IMR-90 (cell line): Measurements from ENCODE around the gene HSFX4. TPM values are rescaled to one million over a fixed set of nuclear protein-coding genes. Genes with fewer than 3 reads are reported as not detected.
"Not testable (repeated sequence)": the region's sequence is repeated elsewhere in the genome, so short reads cannot be mapped to it uniquely, and the experiment has no call there.

Experiments
- ATAC-seq: fragments of 200-7000 bp; cut with Tn5 transposase; 2 replicates; pipeline ENCODE4 v1.9.1; 2020; ENCODE audit warnings: low read depth, mild to moderate bottlenecking, moderate library complexity
- BruUV-seq: library from RNA; stranded (reverse); fragments of 400-500 nt; replicated peaks from 2 replicates; lab custom pipeline; 2021; lab: Mats Ljungman, UMichigan
- CTCF ChIA-PET: fragments of 300-600 bp; formaldehyde crosslinking; extraction: SDS; loops from one replicate; lab custom pipeline; 2021; ENCODE audit warnings: antibody characterized with exemption; lab: Yijun Ruan, JAX
- POLR2A ChIA-PET: fragments of 300-600 bp; sonication (Branson Sonifier 250); formaldehyde crosslinking; loops from one replicate; lab custom pipeline; 2022; ENCODE audit warnings: antibody characterized with exemption; ENCODE audit not compliant: unreplicated experiment; lab: Charles Lee
- DNase-seq: peaks from one replicate; pipeline ENCODE4 v3.0.0; 2013
- H2AFZ ChIP-seq: replicated peaks from 2 replicates; pipeline ENCODE3; 2013; ENCODE audit warnings: low read length, mild to moderate bottlenecking; ENCODE audit not compliant: poor library complexity
- H2AK5ac ChIP-seq: 2 replicates; pipeline ENCODE4 v1.6.1; 2013; ENCODE audit warnings: low read depth, low read length, inconsistent platforms
- H2AK9ac ChIP-seq: replicated peaks from 2 replicates; pipeline ENCODE3; 2013; ENCODE audit warnings: mild to moderate bottlenecking, low read depth, low read length, moderate library complexity; ENCODE audit not compliant: poor library complexity
- H2BK120ac ChIP-seq: 2 replicates; pipeline ENCODE4 v1.6.1; 2013; ENCODE audit warnings: low read depth, low read length, inconsistent platforms
- H2BK15ac ChIP-seq: 3 replicates; pipeline ENCODE4 v1.6.1; 2013; ENCODE audit warnings: low read depth, low read length, inconsistent platforms
- H2BK20ac ChIP-seq: 2 replicates; pipeline ENCODE4 v1.6.1; 2013; ENCODE audit warnings: low read depth, mild to moderate bottlenecking, inconsistent platforms, low read length, moderate library complexity
- H2BK5ac ChIP-seq: 2 replicates; pipeline ENCODE4 v1.6.1; 2013; ENCODE audit warnings: mild to moderate bottlenecking, low read depth, low read length, inconsistent platforms; ENCODE audit not compliant: poor library complexity, severe bottlenecking
- H3K14ac ChIP-seq: replicated peaks from 2 replicates; pipeline ENCODE4 v1.6.1; 2013; ENCODE audit warnings: low read depth, low read length, inconsistent platforms
- H3K18ac ChIP-seq: 2 replicates; pipeline ENCODE4 v1.6.1; 2013; ENCODE audit warnings: low read depth, low read length, control low read depth
- H3K23ac ChIP-seq: 2 replicates; pipeline ENCODE4 v1.6.1; 2013; ENCODE audit warnings: low read depth, low read length, inconsistent platforms
- H3K27ac ChIP-seq: 2 replicates; pipeline ENCODE4 v1.5.1; 2013; ENCODE audit warnings: mild to moderate bottlenecking, control low read depth, low read length; ENCODE audit not compliant: insufficient read depth
- H3K27me3 ChIP-seq: 2 replicates; pipeline ENCODE4 v1.6.1; 2013; ENCODE audit warnings: low read length; ENCODE audit not compliant: control insufficient read depth, insufficient read depth
- H3K36me3 ChIP-seq: 2 replicates; pipeline ENCODE4 v1.6.1; 2013; ENCODE audit warnings: low read length, mixed read lengths; ENCODE audit not compliant: control insufficient read depth, insufficient read depth
- H3K4ac ChIP-seq: 2 replicates; pipeline ENCODE4 v1.6.1; 2013; ENCODE audit warnings: low read depth, low read length, inconsistent platforms
- H3K4me1 ChIP-seq: 2 replicates; pipeline ENCODE4 v1.6.1; 2013; ENCODE audit warnings: low read length, mixed read lengths; ENCODE audit not compliant: control insufficient read depth, insufficient read depth
- H3K4me2 ChIP-seq: 2 replicates; pipeline ENCODE4 v1.6.1; 2013; ENCODE audit warnings: low read depth, mild to moderate bottlenecking, control low read depth, low read length, moderate library complexity
- H3K4me3 ChIP-seq: 2 replicates; pipeline ENCODE4 v1.5.1; 2013; ENCODE audit warnings: low read depth, mild to moderate bottlenecking, control low read depth, low read length, moderate library complexity; ENCODE audit not compliant: insufficient read depth
- H3K56ac ChIP-seq: 2 replicates; pipeline ENCODE4 v1.6.1; 2013; ENCODE audit warnings: low read length, inconsistent platforms; ENCODE audit not compliant: insufficient read depth; ENCODE audit errors: extremely low read depth
- H3K79me1 ChIP-seq, 2 experiments: 2 replicates each; pipeline ENCODE4 v1.6.1; 2013; ENCODE audit warnings: low read length in 2 of 2, inconsistent platforms in 1 of 2, low read depth in 1 of 2
- H3K9ac ChIP-seq: 2 replicates; pipeline ENCODE4 v1.6.1; 2013; ENCODE audit warnings: low read depth, low read length, control low read depth
- H3K9me1 ChIP-seq: 2 replicates; pipeline ENCODE4 v1.6.1; 2013; ENCODE audit warnings: low read length, inconsistent platforms; ENCODE audit not compliant: insufficient read depth
- H3K9me3 ChIP-seq: 2 replicates; pipeline ENCODE4 v1.6.1; 2013; ENCODE audit warnings: low read length; ENCODE audit not compliant: control insufficient read depth, insufficient read depth
- H4K20me1 ChIP-seq: 2 replicates; pipeline ENCODE4 v1.6.1; 2013; ENCODE audit warnings: low read length, inconsistent platforms; ENCODE audit not compliant: insufficient read depth
- H4K5ac ChIP-seq: 2 replicates; pipeline ENCODE4 v1.6.1; 2013; ENCODE audit warnings: mild to moderate bottlenecking, low read depth, low read length, control low read depth
- H4K8ac ChIP-seq, 2 experiments: 2 replicates each; pipeline ENCODE4 v1.6.1; 2013; ENCODE audit warnings: low read depth in 2 of 2, low read length in 2 of 2, control low read depth in 1 of 2, inconsistent platforms in 1 of 2
- H4K91ac ChIP-seq: 2 replicates; pipeline ENCODE4 v1.6.1; 2013; ENCODE audit warnings: low read depth, low read length, inconsistent platforms; ENCODE audit not compliant: insufficient read depth
- WGBS, 2 experiments: methylation state at CpG; one replicate each; pipeline versions ENCODE4 v1.1.5 to v1.1.7; 2013; ENCODE audit warnings: missing lambda C conversion rate in 2 of 2; ENCODE audit not compliant: insufficient read length in 1 of 2; ENCODE audit errors: extremely low coverage in 2 of 2; 5-methylcytosine and 5-hydroxymethylcytosine counted together
- dilution Hi-C: fragments of 300-500 bp; cut with HindIII; formaldehyde crosslinking; loops from one replicate; pipeline ENCODE4 v1.14.3; 2018; ENCODE audit warnings: low sequenced_read_pairs; ENCODE audit not compliant: unreplicated experiment
- in situ Hi-C: fragments of 300-500 bp; cut with MboI; formaldehyde crosslinking; loops from 3 replicates; pipeline ENCODE4 v1.14.3; 2019; ENCODE audit warnings: low sequenced_read_pairs, inconsistent platforms, mixed read lengths
- intact Hi-C: fragments of 100-400 bp; cut with micrococcal nuclease; formaldehyde crosslinking; loops from 2 replicates; pipeline ENCODE4 v1.10.0; 2022
- polyA plus RNA-seq, 3 experiments: library from polyadenylated mRNA; depleted of rRNA; stranded (reverse); fragments of >200 nt; gene quantifications; 2 replicates each; pipeline ENCODE4 v1.2.3, GENCODE V29; 2012; ENCODE audit warnings: low replicate concordance in 1 of 3
- total RNA-seq: library from RNA; depleted of rRNA; stranded (reverse); fragments of >200 nt; gene quantifications from 2 replicates; pipeline ENCODE4 v1.2.3, GENCODE V29; 2012

Gene HSFX4
- total and polyA plus RNA-seq, 2 of the 4 experiments (the other 2 are of a cell fraction) = not detected

GRCh38 chrX:149931355-149931754 lies 2.0 kb downstream of the HSFX4 start:
- H3K36me3 ChIP-seq, H3K79me1 ChIP-seq, DNase-seq, ATAC-seq, BruUV-seq, H4K91ac ChIP-seq, H2AK9ac ChIP-seq, H3K4me1 ChIP-seq, H3K56ac ChIP-seq, in situ Hi-C loops, H4K20me1 ChIP-seq, H3K9me3 ChIP-seq, H4K8ac ChIP-seq, POLR2A ChIA-PET, H3K18ac ChIP-seq, H4K5ac ChIP-seq, H2BK15ac ChIP-seq, H2AK5ac ChIP-seq, H2BK20ac ChIP-seq, CTCF ChIA-PET, H2BK5ac ChIP-seq, H3K4me2 ChIP-seq, dilution Hi-C loops, H3K9ac ChIP-seq, H3K14ac ChIP-seq, H3K9me1 ChIP-seq, H2BK120ac ChIP-seq, H3K4me3 ChIP-seq, H3K4ac ChIP-seq, H3K27ac ChIP-seq, H3K23ac ChIP-seq, H3K27me3 ChIP-seq, H2AFZ ChIP-seq: not testable (repeated sequence)
- no CpG with 5 or more reads among the region's 4 CpGs for WGBS, 2 experiments
- intact Hi-C loops = loop anchor here (10.0 kb wide), 1 partner anchor 1053 kb away; the partner anchor contains the start of gene HMGB3

DNA sequence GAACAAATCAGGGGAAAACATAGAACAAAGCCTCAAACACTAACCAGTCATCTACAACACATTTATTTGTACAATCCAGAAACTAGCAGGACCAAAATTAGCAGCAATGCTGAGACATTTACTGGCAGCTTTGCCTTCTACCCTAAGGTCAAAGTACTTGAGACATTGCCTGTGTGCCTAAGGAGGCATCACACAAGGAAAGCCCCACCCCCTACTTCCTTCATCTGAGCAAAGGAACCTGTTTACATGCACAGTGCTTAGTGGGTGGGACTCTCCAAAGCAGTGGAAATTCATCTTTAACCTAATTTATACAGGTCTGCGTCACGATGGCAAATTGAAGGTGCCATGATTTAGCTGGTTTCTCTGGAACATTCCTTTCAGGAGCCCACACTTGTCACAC lies 2.8 kb downstream of the HSFX4 start:
- intact Hi-C loops = loop anchor here (10.0 kb wide), 1 partner anchor 1053 kb away; the partner anchor contains the start of gene HMGB3
- H4K91ac ChIP-seq, H3K4me2 ChIP-seq, H4K8ac ChIP-seq, H2BK5ac ChIP-seq, H3K79me1 ChIP-seq, H3K56ac ChIP-seq, H2BK120ac ChIP-seq, H2BK15ac ChIP-seq, H3K23ac ChIP-seq, H4K5ac ChIP-seq, H3K4me1 ChIP-seq, H3K18ac ChIP-seq, H3K9me3 ChIP-seq, H2AK9ac ChIP-seq, BruUV-seq, H3K36me3 ChIP-seq, H3K14ac ChIP-seq, in situ Hi-C loops, H2BK20ac ChIP-seq, H3K27ac ChIP-seq, H3K4ac ChIP-seq, DNase-seq, H2AFZ ChIP-seq, POLR2A ChIA-PET, CTCF ChIA-PET, dilution Hi-C loops, H3K9ac ChIP-seq, H3K4me3 ChIP-seq, ATAC-seq, H2AK5ac ChIP-seq, H3K27me3 ChIP-seq, H4K20me1 ChIP-seq, H3K9me1 ChIP-seq: not testable (repeated sequence)
- WGBS, 2 experiments = no CpG with 5 or more reads among the region's 2 CpGs
